IPS-NIHi7 (cell line): ENCODE results near the gene PEX14.
"Not testable (repeated sequence)": the region's sequence is repeated elsewhere in the genome, so short reads cannot be mapped to it uniquely, and the experiment has no call there.

Experiments
- DNase-seq: peaks from one replicate; pipeline ENCODE4 v3.0.0; 2012; ENCODE audit warnings: mixed read lengths; ENCODE audit errors: extremely low spot score

The PEX14 gene

GRCh38 chr1:10494754-10495474 lies 20.2 kb downstream of the PEX14 start:
- peak; percentile 86 for DNase-seq

- no peak for DNase-seq
Observed at GRCh38 chr1:10495475-10495817, 20.7 kb downstream of the PEX14 start.

- DNase-seq = no peak
Observed at GRCh38 chr1:10495952-10496351, 21.2 kb downstream of the PEX14 start.

- DNase-seq = no peak
Observed at GRCh38 chr1:10497109-10497508, 22.4 kb downstream of the PEX14 start.

- DNase-seq = no peak
Observed at GRCh38 chr1:10498231-10498630, 23.5 kb downstream of the PEX14 start.

- DNase-seq = no peak
Observed at GRCh38 chr1:10502206-10502605, 27.5 kb downstream of the PEX14 start.

GRCh38 chr1:10504249-10504648 lies 29.5 kb downstream of the PEX14 start:
- DNase-seq = no peak

GRCh38 chr1:10506046-10506676 lies 31.4 kb downstream of the PEX14 start:
- not testable (repeated sequence) for DNase-seq

- DNase-seq = no peak
Observed at GRCh38 chr1:10506677-10507047, 31.9 kb downstream of the PEX14 start.

- peak; percentile 76 for DNase-seq
Observed at GRCh38 chr1:10507111-10507879, 32.5 kb downstream of the PEX14 start.

GRCh38 chr1:10508511-10508951 lies 33.8 kb downstream of the PEX14 start:
- DNase-seq = peak; percentile 57

- no peak for DNase-seq
Observed at GRCh38 chr1:10509809-10510509, 35.2 kb downstream of the PEX14 start.

GRCh38 chr1:10510520-10511493 lies 36.1 kb downstream of the PEX14 start:
- DNase-seq = no peak

GRCh38 chr1:10511494-10511885 lies 36.7 kb downstream of the PEX14 start:
- no peak for DNase-seq

GRCh38 chr1:10513199-10513598 lies 38.4 kb downstream of the PEX14 start:
- no peak for DNase-seq

GRCh38 chr1:10514490-10515235 lies 39.9 kb downstream of the PEX14 start:
- DNase-seq = peak; percentile 58

- no peak for DNase-seq
Observed at GRCh38 chr1:10515301-10515975, 40.7 kb downstream of the PEX14 start.

- DNase-seq = no peak
Observed at GRCh38 chr1:10515976-10516750, 41.4 kb downstream of the PEX14 start.
